Subcutaneous abdominal adipose tissue (tissue), 5 donors: ENCODE results near the gene NTM.

Experiments
- H3K27ac ChIP-seq: one replicate; pipeline ENCODE4 v1.7.0; 2013; ENCODE audit warnings: low read depth, mild to moderate bottlenecking, inconsistent platforms, low read length, moderate library complexity
- H3K27me3 ChIP-seq, 5 donors: one replicate each; pipeline ENCODE4 v1.7.0; 2013; ENCODE audit warnings: low read length in 5 of 5, inconsistent platforms in 1 of 5; ENCODE audit not compliant: control insufficient read depth in 5 of 5, insufficient read depth in 4 of 5
- H3K36me3 ChIP-seq, 5 donors: one replicate each; pipeline ENCODE4 v1.7.0; 2013; ENCODE audit warnings: low read length in 5 of 5; ENCODE audit not compliant: control insufficient read depth in 5 of 5, insufficient read depth in 5 of 5
- H3K4me1 ChIP-seq, 5 donors: one replicate each; pipeline ENCODE4 v1.7.0; 2013; ENCODE audit warnings: low read length in 5 of 5, mild to moderate bottlenecking in 3 of 5, moderate library complexity in 1 of 5; ENCODE audit not compliant: control insufficient read depth in 5 of 5, insufficient read depth in 5 of 5
- H3K4me3 ChIP-seq, 5 donors: one replicate each; pipeline ENCODE4 v1.7.0; 2013; ENCODE audit warnings: low read length in 5 of 5, low read depth in 1 of 5
- H3K9ac ChIP-seq, 5 donors: one replicate each; pipeline ENCODE4 v1.7.0; 2013; ENCODE audit warnings: low read length in 5 of 5, mild to moderate bottlenecking in 4 of 5, moderate library complexity in 3 of 5
- H3K9me3 ChIP-seq, 5 donors: one replicate each; pipeline ENCODE4 v1.7.0; 2013; ENCODE audit warnings: low read length in 5 of 5; ENCODE audit not compliant: control insufficient read depth in 5 of 5
- donor health status: healthy.
- donor health status: healthy.
- donor health status: healthy.
- donor health status: healthy.
- donor health status: healthy.

NTM gene

GRCh38 chr11:131583938-131584337 is 213.5 kb downstream of the NTM start:
- peaks cover 0 to 18% (median 13%) of the 10 kb centered on the region in 5 donors for H3K4me1 ChIP-seq
- H3K4me3 ChIP-seq: no peak overlapping the region
- H3K9me3 ChIP-seq: peaks cover 0 to 8% (median 3%) of the 10 kb centered on the region in 5 donors
- no peak overlapping the region for H3K9ac ChIP-seq
- no peaks in the 10 kb centered on the region for H3K27me3 ChIP-seq
- H3K27ac ChIP-seq: no peak overlapping the region
- no peaks in the 10 kb centered on the region for H3K36me3 ChIP-seq

GRCh38 chr11:131584785-131585592 is 214.6 kb downstream of the NTM start:
- no peak overlapping the region for H3K9ac ChIP-seq
- H3K27me3 ChIP-seq: peaks cover 0 to 2% (median 0%) of the 10 kb centered on the region in 5 donors
- H3K4me3 ChIP-seq: no peak overlapping the region
- H3K4me1 ChIP-seq: peaks cover 0 to 18% (median 13%) of the 10 kb centered on the region in 5 donors
- peaks cover 0 to 8% (median 3%) of the 10 kb centered on the region in 5 donors for H3K9me3 ChIP-seq
- no peaks in the 10 kb centered on the region for H3K36me3 ChIP-seq
- no peak overlapping the region for H3K27ac ChIP-seq

GRCh38 chr11:131588057-131588456 is 217.6 kb downstream of the NTM start:
- no peak overlapping the region for H3K27ac ChIP-seq
- peaks cover 0 to 8% (median 3%) of the 10 kb centered on the region in 5 donors for H3K9me3 ChIP-seq
- peaks cover 0 to 8% (median 7%) of the 10 kb centered on the region in 5 donors for H3K4me1 ChIP-seq
- no peak overlapping the region for H3K4me3 ChIP-seq
- no peak overlapping the region for H3K9ac ChIP-seq
- peaks cover 0 to 2% (median 0%) of the 10 kb centered on the region in 5 donors for H3K27me3 ChIP-seq
- H3K36me3 ChIP-seq: no peaks in the 10 kb centered on the region

GRCh38 chr11:131591051-131591461 is 220.6 kb downstream of the NTM start:
- no peak overlapping the region for H3K9ac ChIP-seq
- no peak overlapping the region for H3K4me3 ChIP-seq
- H3K9me3 ChIP-seq: peaks cover 0 to 8% (median 3%) of the 10 kb centered on the region in 5 donors
- no peaks in the 10 kb centered on the region for H3K4me1 ChIP-seq
- H3K27me3 ChIP-seq: peaks cover 0 to 2% (median 0%) of the 10 kb centered on the region in 5 donors
- H3K36me3 ChIP-seq: no peaks in the 10 kb centered on the region
- H3K27ac ChIP-seq: no peak overlapping the region

- Histone ChIP-seq H3K4me3 (no peak overlapping the region), H3K9me3 (peaks cover 0 to 4% (median 0%) of the 10 kb centered on the region in 5 donors), H3K27ac (no peak overlapping the region), H3K4me1 (no peaks in the 10 kb centered on the region), H3K9ac (no peak overlapping the region), H3K36me3 (no peaks in the 10 kb centered on the region), H3K27me3 (peaks cover 0 to 2% (median 0%) of the 10 kb centered on the region in 5 donors)
Observed at GRCh38 chr11:131592152-131592551, 221.7 kb downstream of the NTM start.

GRCh38 chr11:131592734-131593133 is 222.3 kb downstream of the NTM start:
- peaks cover 0 to 5% (median under 1%) of the 10 kb centered on the region in 5 donors for H3K4me1 ChIP-seq
- no peaks in the 10 kb centered on the region for H3K36me3 ChIP-seq
- H3K9me3 ChIP-seq: peaks cover 0 to 4% (median 0%) of the 10 kb centered on the region in 5 donors
- no peak overlapping the region for H3K4me3 ChIP-seq
- H3K27me3 ChIP-seq: peaks cover 0 to 2% (median 0%) of the 10 kb centered on the region in 5 donors
- H3K9ac ChIP-seq: no peak overlapping the region
- H3K27ac ChIP-seq: no peak overlapping the region

GRCh38 chr11:131593301-131593700 is 222.9 kb downstream of the NTM start:
- no peaks in the 10 kb centered on the region for H3K36me3 ChIP-seq
- H3K27me3 ChIP-seq: peaks cover 0 to 2% (median 0%) of the 10 kb centered on the region in 5 donors
- no peak overlapping the region for H3K4me3 ChIP-seq
- peaks cover 0 to 10% (median 3%) of the 10 kb centered on the region in 5 donors for H3K4me1 ChIP-seq
- H3K27ac ChIP-seq: no peak overlapping the region
- no peaks in the 10 kb centered on the region for H3K9me3 ChIP-seq
- H3K9ac ChIP-seq: no peak overlapping the region

GRCh38 chr11:131595797-131596196 is 225.4 kb downstream of the NTM start:
- Histone ChIP-seq H3K27me3 (no peaks in the 10 kb centered on the region), H3K9me3 (no peaks in the 10 kb centered on the region), H3K4me3 (no peak overlapping the region), H3K36me3 (no peaks in the 10 kb centered on the region), H3K4me1 (peaks cover 0 to 12% (median 3%) of the 10 kb centered on the region in 5 donors), H3K27ac (no peak overlapping the region), H3K9ac (no peak overlapping the region)

GRCh38 chr11:131597890-131598289 is 227.5 kb downstream of the NTM start:
- no peak overlapping the region for H3K4me3 ChIP-seq
- H3K4me1 ChIP-seq: peaks cover 0 to 12% (median 3%) of the 10 kb centered on the region in 5 donors
- H3K27me3 ChIP-seq: no peaks in the 10 kb centered on the region
- H3K27ac ChIP-seq: no peak overlapping the region
- no peak overlapping the region for H3K9ac ChIP-seq
- H3K9me3 ChIP-seq: no peaks in the 10 kb centered on the region
- H3K36me3 ChIP-seq: no peaks in the 10 kb centered on the region

GRCh38 chr11:131598305-131598704 is 227.9 kb downstream of the NTM start:
- H3K4me3 ChIP-seq: no peak overlapping the region
- H3K4me1 ChIP-seq: peaks cover 0 to 12% (median 3%) of the 10 kb centered on the region in 5 donors
- no peaks in the 10 kb centered on the region for H3K9me3 ChIP-seq
- H3K36me3 ChIP-seq: no peaks in the 10 kb centered on the region
- H3K27me3 ChIP-seq: no peaks in the 10 kb centered on the region
- no peak overlapping the region for H3K9ac ChIP-seq
- no peak overlapping the region for H3K27ac ChIP-seq
